Bone marrow (tissue), 2 donors: ENCODE results near the gene MCTP1.
A peak's percentile ranks its signal among the peaks of the same experiment; 100 is the strongest.

Experiments used
- DNase-seq, 2 donors: peaks; one replicate each; lab custom pipeline; 2025; lab: John Stamatoyannopoulos, UW

Gene MCTP1

DNA sequence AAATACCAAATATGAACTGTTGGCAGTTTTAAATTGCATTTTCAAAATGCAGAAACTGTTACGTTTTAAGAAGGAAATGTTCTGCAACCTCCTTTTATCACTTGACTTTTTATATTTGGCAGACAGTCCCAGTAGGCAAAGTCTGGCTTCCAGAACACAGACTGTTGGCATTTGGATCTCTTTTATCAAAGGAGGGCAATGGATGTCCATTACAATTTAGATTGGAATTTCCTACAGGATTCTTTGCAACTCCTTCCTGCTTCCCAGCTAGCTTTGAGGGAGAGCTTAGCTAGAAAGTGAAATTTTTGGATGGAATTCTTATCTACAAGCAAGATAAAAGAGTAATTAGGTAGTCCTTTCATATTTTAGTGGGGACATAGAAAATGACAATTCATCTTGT lies 523.8 kb downstream of the MCTP1 start:
- DNase-seq: no peak

DNA sequence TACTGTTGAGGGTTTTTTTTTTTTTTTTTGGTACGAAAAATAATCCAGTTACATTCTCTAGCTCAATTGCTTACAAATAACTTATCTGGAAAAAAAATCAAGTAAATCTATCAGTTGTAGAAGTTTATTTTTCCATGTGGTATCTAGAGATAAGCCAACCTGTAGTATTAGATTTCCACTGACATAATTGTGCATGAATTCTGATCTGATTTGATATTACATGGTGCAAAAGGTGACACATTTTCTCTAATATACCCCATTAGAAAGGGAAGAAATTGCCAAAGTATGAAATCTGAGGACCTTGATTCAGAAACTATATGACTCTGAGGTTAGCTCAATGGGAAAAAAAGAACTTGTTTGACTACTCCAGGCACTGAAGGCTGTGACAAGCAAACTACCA lies 524.9 kb downstream of the MCTP1 start:
- DNase-seq: no peak

DNA sequence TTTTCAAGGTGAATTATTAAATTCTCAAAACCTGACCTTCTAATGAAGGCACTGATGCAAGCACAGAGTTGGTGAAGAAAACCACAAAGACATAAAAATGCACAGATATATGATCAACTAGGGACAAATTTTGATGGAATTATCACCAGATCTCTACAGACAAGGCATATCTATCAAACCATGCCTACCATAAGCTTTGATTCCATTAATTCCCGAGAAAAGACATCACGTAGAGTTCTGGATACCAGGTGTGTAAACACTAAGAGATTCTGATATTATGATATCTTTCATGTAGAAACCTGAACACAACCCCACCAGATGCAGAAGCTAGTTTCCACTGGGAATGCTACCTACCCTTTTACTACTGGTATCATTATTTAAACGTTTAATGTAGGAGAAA lies 525.9 kb downstream of the MCTP1 start:
- DNase-seq: no peak

DNA sequence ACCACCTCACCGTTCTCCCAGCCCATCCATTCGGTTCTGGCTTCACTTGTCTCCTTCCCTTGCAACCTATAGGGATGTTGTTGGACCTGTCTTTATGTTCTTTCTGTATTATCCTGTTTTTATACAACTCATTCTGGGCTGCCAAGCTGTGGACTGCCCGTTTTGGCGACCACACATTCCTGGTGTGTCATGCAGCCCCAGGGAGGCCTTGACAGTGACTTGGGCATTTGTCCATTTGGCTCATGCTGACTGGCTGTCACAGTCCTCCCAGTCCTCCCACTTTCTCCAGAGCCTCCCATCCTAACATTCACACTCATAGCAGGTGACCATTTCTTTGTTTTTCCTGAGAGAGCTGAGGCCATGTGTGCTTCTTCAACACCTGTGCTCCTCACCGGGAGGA lies 530.1 kb downstream of the MCTP1 start:
- DNase-seq: no peak

DNA sequence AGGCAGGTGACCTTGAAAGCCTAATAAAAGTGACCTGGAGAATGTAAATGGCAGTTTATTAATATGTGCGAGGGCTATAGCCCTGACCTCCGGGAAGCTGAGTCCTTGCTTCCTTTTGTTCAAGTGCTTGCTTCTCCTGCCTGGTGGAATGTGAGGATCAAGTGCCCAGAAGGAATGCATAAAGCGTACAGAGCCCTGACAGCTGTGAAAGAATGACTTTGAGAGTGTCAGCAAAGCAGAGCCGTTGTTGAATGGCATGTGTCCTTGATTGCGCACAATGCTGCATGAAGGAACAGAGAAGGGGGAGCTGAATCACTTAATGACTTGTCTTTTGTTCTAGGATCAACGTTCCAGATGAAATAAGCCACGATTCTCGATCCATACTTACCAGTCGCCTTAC lies 533.4 kb downstream of the MCTP1 start:
- DNase-seq: no peak

DNA sequence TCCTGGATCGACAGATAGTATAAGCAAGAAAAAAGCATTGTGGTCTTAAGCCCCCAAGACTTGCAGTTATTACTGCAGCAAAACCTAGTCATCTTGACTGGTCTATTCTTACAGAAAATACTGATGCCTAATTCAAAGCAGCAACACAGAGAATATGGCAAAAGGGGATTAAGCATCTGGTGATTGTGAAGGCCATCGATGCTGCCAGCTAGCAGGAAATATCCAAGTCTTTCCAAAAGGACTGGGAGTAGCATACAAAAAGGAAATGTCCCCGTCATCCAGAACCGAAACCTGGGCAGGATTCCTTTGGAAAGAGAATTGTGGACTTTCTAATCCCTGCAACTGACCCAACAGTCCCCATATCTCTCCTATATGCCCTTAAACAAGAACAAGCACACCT lies 534.2 kb downstream of the MCTP1 start:
- DNase-seq: no peak

DNA sequence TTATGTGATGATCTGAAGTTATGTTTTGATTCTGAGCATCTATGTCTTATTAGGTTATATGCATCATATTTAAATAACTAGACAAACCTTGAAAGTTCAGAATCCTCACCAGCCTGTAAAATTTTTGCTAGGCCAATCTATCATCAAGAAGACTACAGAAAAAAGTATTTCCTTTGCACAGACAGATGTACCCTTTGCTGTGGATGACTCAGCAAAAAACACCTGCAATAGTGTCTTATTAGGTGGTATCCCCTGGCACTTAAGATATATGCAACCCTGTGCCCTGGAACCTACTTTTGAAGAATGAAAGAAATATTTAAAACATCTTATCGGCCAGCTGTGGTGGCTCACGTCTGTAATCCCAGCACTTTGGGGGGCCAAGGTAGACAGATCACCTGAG lies 535.9 kb downstream of the MCTP1 start:
- no peak for DNase-seq

DNA sequence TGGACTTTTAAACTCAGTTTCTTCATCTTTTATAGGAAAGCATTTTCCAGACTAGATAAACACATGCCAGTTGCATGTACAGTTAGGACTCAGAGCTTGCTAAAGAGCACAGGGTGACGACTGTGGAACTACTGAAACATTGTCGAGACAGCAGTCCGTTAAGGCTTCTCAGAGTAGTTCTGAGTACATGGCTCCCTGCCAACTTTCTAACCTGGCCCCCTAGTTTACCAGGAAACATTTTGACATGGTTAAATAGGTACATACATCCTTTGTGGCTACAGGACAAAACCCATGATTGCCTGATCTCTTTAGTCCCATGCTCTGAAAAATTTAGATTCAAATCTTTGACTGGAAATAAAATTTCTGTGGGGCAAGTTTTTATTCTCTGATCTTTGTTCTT lies 536.7 kb downstream of the MCTP1 start:
- DNase-seq: no peak

DNA sequence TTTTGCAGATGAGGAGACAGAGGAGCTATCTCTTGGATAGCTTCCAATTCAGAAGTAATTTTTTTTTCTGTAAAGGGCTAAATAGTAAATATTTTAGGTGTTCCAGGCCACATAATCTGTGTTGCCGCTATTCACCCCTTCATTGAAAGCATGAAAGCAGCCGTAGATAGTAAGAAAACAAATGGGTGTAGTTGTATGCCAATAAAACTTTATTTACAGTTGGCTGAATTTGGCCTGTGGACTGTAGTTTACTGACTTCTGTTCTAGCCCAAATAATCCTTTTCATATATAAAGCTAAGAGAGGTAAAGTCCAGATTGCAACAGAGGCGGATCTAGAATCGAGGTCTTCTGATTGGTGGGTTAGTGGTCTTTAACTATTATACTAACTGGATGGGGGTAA lies 537.5 kb downstream of the MCTP1 start:
- DNase-seq: no peak

DNA sequence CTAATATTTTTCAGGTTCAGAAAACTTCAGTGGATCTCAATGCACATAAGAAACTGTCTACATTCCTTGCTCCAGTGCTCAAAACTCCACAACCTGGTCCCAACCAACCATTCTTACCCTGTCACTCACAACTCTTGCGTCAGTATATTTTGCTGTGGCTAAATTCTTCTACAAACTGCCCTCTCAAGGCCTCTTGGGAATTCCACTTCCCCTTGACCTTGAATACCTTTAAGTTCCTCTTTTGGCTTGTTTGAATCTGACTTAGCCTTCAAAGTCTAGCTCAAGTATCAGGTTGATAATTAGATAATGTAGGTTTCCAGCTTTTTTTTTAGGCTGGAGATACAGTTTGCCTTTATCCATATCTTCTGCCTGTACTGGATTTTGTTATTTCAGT lies 538.2 kb downstream of the MCTP1 start:
- DNase-seq: peak in 1 of 2 donors; percentile 10

DNA sequence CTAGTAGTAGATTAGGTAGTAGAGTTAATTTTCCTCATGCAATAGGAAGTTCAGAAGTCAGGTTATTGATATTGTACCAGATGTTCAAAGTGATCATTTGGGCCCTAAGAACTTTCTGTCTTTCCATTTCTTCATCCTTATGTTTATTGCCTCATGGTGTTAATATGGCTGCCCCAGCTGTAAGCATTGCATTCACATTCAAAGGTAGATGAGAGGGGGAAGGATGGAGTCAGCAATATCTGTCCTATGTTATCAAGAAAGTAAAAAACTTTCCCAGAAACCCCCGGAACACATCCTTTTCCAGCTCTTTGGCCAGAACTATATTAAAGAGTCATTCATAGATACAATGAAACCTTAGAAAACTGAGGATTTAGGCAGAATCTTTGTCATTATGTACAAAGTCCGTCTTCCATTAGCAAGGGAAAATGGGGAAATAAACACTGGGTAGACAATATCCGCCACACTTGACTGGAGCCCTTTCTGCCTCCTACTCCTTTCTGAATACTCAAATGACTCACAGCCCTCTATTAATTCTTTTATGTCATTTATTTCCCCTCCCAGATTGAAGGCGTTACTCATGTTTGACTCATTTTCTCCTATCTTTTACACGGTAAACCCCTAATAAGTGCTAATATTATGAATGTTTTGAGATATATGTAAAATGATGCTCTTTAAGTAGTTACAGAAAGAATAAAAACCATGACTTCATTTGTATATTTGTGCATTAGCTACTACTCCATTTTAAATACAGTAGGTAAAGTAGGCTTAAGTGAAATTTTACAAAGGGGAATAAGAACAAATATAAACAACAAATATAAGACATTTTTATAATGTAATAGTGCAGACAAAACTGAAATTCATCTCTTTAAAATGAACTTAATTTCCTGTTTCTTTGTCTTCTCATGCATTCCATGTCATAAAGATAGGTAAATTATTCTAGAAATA lies 538.8 kb downstream of the MCTP1 start:
- no peak for DNase-seq

DNA sequence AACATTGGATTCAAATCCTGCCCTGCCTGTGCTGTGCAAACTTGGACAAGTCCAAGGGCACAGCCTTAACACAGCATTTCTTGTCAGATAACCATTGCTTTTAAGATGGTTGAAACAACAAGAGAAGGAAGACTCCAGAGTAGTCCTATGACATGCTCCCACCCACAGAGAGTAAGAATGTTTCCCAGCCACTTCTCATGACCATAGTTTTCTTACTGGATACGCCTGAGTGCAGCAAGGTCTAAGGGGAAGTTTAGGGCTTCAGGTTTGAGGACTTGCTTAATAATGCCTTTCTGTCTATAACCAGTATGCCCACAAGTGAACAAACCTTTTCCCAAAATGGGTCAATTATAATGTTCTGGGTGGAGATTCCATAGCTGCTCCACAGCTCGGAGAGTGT lies 540.0 kb downstream of the MCTP1 start:
- no peak for DNase-seq

DNA sequence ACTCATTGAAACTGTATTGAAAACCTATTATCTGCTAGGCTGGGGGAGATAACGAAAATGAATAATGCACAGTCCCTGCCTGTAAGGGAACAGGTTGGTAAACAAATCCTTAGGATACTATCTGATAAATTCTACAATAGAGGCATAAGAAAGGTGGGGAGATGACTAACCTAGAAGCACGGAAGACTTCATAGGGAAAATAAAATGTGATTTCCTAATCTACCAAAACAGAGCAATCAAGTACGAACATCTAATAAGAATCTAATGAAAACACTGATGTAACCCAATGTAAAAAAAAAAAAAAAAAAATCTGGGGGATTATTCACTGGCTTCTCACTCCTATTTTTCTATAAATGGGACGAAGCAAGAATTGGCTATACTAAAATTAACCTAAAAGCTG lies 542.0 kb downstream of the MCTP1 start:
- no peak for DNase-seq

DNA sequence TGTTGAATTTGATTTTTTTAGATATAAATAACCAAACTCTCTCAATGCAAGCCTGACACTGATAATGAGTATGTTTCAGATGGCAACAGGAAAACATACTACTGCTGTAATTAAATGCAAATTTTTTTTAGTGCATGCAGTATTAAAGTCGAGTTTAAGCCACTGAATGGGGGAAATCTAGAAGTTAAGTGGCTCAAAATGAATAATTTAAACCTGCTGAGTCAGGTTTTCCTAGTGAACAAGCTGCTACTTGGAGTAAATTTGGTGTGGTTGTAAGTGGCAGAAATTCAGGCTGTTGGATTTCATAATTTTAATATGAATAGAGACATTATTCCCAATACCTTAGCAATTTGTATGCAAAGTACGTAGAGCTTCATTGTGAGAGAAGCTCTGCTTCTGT lies 544.6 kb downstream of the MCTP1 start:
- DNase-seq: no peak

DNA sequence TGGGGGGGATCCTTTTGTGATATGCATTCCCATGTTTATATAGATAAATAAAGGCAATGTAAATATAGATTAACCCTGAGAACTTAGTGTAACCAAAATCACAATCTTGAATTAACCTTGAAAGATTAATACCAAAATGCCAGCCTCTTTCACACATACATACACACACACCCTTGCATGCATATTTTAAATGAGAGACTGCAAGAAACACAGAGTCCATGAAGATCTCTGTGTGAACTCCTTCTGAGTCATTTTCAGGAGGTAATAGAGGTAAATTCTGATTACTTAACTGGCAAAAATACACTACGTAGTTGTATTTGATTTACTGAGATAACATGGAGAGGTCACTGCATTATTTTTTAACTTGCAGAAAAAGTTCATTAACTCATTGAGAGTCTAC lies 548.4 kb downstream of the MCTP1 start:
- DNase-seq: no peak

DNA sequence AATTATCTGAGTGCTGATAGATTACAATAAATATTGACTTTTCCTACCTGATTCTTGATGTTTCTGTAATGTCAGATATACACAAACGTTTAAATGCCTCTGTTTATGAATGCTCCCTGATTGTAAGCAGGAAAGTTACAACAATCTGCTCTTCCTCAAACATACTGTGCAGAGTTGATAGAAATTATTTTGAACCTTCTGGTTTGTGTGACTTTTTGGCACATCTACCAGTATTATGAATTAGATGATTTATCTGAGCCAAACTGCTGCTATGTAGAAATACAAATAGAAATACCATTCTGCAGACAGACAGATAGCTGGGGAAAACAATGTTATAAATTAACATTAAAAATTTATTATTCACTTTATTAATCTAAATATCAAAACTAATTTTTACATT lies 553.4 kb downstream of the MCTP1 start:
- DNase-seq: no peak

DNA sequence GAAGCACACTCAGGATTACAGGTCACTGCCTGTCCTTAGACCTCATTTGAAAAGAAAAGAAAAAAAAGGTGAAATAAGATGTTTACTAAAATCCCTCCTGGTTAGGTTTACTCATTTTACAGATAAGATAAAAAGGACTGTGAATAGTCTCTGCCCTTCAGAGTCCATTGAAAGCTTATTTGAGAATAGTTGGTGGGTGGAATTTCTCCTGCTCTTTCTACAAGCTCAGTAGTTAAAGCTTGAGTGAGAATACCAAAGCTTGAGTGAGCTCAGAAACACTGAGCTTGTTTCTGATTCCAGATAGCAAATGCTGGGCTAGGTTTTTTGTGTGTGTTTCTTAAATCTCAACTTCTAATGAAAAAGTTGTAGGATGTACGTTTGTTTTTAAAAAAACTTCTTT lies 559.8 kb downstream of the MCTP1 start:
- no peak for DNase-seq

DNA sequence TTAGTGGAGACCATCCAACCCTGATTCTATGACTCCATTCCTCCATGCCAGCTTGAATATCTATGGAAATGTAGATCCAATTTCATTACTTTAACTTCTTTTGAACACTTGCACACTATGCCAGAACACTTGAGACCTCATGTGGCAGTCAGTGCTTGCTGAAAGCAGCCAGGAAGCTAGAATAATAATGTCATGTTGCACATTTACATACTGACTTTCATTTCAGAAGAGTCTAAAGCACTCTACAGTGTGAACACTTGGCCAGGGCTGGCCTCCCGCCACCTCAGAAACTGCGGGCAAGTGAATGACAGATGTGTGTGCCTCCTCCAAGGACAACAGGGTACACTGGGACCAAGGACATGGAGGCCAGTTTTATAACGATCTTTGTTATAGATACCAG lies 569.1 kb downstream of the MCTP1 start:
- no peak for DNase-seq

DNA sequence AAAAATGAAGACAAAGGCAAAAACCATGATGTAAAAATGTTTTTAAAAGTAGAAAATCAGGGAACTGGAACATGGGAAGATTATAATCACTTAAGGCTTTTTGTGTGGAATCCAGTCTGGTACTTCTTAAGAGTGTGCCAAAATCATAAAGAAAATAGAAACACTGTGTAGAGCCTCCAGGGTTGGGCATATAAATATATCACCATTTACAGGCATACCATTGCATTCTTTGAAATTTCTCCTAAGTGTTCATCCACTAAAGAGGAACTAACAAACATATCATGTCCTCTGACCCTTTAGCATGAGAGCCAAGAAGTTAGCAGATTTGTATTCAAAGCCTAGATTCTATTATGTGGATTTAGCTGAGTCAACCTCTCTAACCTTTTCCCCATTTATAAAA lies 573.1 kb downstream of the MCTP1 start:
- no peak for DNase-seq

DNA sequence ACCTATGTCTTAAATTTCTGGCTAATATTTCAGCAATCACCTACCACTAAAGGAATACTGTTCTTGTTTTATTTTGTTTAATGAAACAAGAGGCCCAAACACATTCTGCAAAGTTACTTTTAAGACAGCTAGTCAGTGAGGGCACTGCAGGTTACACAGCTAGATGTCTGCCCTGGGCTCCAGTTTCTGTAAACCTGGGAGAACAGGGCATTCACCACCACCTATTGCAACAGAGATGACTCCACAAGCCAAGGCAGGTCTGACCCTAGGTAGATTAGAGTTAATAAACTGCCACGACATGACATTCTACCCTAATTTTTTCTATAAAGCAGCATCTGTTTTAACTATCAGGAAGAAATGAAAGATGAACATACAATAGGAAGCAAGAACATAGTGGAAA lies 575.6 kb downstream of the MCTP1 start:
- DNase-seq: no peak

DNA sequence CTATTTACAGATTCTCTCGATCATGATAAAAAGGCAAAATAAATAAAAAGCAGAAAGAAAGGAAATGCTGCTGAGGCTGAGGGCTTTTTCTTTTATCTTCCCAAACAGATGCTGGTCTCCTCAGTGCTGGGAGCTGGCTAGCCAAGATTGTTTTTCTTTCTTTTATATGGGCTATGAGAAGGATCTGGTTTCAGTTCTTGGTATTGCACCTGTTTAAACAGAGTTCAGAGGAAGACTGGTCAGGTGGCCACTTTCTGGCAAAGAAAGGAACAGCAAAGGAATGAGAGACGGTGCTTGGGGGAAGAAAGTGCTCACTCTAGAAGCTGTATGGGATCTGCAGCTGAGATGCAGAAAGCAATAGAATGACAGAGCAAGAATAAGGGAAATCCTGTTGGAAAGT lies 577.5 kb downstream of the MCTP1 start:
- DNase-seq: no peak

DNA sequence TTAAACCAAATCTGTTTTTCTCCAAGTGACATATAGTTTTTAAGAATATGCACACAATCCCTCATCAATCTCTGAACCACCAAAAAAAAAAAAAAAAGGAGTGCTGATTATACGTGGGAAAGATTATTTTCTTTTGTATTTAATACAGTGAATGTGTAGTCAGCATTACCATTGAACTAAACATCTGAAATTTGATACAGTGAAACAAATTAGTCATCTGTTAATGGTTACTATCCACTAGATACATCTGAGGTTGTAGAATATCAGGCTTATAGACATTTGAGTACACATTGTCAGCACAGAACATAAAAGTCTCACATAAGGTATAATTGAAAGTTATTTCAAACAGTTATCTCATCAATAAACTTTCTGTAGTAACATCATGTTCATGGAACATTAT lies 579.5 kb downstream of the MCTP1 start:
- no peak for DNase-seq

DNA sequence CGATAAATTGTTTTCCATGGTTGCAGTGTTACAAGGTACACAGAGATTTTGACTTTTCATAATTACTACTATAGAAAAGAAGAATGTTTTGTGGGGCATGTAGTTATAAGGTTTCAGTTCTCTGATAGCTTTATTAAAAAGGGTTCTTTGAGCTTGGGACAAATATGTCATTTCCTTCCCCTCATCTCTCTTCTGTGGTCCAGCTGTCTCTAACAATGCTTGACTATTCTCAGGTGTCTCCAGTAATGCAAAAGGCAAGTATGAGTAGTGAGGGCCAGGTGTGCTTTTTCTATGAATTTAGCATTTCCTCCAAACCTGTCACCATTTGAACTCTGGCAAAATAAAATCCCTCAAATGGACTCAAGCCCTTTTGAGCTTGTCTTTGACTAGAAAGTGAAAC lies 582.2 kb downstream of the MCTP1 start:
- peak in 1 of 2 donors; percentile 5 for DNase-seq

DNA sequence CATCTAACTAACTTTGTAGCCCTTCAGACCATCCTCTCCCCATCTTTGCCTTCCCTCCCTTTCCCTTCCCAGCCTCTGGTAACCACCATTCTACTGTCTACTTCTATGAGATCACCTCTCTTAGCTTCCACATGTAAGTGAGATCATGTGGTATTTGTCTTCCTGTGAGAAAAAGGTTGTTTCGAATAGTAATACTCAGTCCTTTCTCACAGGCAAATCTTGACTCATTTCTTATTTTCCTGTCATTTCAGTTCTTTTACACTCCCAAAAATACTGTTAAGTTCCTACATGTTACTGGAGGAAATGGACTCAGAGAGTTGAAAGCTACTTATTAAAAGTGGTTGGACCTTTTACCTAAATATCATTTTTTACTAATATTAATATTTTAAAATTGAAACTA lies 584.3 kb downstream of the MCTP1 start:
- DNase-seq: no peak
